ENCODE results near the gene GNB5. TPM values are rescaled to one million over a fixed set of nuclear protein-coding genes. Genes with fewer than 3 reads are reported as not detected.

GNB5 gene
- total RNA-seq, 1 experiment from 2014 or later: 58.7 TPM

DNA sequence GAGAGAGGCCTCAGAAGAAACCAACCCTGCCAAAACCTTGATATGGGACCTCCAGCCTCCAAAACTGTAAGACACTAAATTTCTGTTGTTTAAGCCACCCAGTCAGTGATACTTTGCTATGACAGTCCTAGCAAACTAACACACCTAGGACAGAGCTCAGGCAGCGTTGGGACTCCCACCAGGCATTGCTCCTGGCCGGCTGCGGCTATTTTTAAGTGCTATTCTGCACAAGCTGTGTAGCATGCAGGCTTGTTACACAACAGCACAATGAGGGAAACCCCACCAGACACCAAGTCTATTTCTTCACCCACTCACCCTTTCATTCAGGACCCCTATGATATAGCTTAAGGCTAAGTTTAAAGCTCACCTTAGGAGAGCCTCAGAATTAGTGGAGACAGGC lies 47.0 kb upstream of the GNB5 start:
- CTCF ChIA-PET: no interaction called here
- BruUV-seq (replicated peaks): no TSS peak

DNA sequence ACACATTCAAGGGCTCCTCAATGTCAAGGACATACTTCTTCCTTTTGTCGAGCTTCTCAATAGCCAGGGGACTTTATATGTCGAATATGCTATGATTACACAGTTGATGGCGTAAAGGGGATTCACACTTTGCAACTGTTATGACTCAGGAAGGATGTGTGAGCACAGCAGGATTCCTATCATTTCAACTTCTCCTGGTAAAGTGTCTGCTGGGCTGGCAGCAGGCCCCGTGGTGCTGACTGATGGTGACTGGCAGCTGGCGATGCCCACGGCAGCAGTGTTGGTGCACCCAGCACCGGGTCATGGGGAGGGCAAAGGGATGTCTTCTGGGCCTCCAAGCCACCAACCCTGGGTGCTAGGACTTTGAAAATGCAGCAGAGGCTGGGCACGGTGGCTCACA lies 44.8 kb upstream of the GNB5 start:
- no peak overlapping the region for H3K27ac ChIP-seq (ENCODE audit: low read length)
- no peak for TF ChIP-seq SIN3A (IDR thresholded peaks at IDR 0.05; ENCODE audit: borderline replicate concordance, insufficient read depth, low read depth, low read length)
- TF ChIP-seq POLR2AphosphoS5 (IDR thresholded peaks at IDR 0.05; ENCODE audit: low read depth, low read length): no peak
- no peak for TF ChIP-seq TCF7L2 (IDR thresholded peaks at IDR 0.05; ENCODE audit: low read depth, low read length)
- TF ChIP-seq, protein P1, sequence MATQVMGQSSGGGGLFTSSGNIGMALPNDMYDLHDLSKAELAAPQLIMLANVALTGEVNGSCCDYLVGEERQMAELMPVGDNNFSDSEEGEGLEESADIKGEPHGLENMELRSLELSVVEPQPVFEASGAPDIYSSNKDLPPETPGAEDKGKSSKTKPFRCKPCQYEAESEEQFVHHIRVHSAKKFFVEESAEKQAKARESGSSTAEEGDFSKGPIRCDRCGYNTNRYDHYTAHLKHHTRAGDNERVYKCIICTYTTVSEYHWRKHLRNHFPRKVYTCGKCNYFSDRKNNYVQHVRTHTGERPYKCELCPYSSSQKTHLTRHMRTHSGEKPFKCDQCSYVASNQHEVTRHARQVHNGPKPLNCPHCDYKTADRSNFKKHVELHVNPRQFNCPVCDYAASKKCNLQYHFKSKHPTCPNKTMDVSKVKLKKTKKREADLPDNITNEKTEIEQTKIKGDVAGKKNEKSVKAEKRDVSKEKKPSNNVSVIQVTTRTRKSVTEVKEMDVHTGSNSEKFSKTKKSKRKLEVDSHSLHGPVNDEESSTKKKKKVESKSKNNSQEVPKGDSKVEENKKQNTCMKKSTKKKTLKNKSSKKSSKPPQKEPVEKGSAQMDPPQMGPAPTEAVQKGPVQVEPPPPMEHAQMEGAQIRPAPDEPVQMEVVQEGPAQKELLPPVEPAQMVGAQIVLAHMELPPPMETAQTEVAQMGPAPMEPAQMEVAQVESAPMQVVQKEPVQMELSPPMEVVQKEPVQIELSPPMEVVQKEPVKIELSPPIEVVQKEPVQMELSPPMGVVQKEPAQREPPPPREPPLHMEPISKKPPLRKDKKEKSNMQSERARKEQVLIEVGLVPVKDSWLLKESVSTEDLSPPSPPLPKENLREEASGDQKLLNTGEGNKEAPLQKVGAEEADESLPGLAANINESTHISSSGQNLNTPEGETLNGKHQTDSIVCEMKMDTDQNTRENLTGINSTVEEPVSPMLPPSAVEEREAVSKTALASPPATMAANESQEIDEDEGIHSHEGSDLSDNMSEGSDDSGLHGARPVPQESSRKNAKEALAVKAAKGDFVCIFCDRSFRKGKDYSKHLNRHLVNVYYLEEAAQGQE (IDR thresholded peaks at IDR 0.05; ENCODE audit: insufficient read depth in 1 of 2, low read depth in 2 of 2, low read length in 1 of 2): no peak
- TF ChIP-seq, protein P2, sequence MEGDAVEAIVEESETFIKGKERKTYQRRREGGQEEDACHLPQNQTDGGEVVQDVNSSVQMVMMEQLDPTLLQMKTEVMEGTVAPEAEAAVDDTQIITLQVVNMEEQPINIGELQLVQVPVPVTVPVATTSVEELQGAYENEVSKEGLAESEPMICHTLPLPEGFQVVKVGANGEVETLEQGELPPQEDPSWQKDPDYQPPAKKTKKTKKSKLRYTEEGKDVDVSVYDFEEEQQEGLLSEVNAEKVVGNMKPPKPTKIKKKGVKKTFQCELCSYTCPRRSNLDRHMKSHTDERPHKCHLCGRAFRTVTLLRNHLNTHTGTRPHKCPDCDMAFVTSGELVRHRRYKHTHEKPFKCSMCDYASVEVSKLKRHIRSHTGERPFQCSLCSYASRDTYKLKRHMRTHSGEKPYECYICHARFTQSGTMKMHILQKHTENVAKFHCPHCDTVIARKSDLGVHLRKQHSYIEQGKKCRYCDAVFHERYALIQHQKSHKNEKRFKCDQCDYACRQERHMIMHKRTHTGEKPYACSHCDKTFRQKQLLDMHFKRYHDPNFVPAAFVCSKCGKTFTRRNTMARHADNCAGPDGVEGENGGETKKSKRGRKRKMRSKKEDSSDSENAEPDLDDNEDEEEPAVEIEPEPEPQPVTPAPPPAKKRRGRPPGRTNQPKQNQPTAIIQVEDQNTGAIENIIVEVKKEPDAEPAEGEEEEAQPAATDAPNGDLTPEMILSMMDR (IDR thresholded peaks at IDR 0.05): no peak
- H3K4me3 ChIP-seq (ENCODE audit: low read depth in 2 of 2, low read length in 2 of 2): no peak overlapping the region
- DNase-seq (ENCODE audit: low read depth, low spot score) (no peak), ATAC-seq (0 out of 2 replicates have a peak, but pooled peaks have one; percentile 29)
- H3K9me3 ChIP-seq (ENCODE audit: control insufficient read depth, insufficient read depth, low read depth, low read length): no peaks in the 10 kb centered on the region
- ChIA-PET CTCF (no interaction called here), POLR2A (no interaction called here)
- no peaks in the 10 kb centered on the region for H3K4me1 ChIP-seq (ENCODE audit: control insufficient read depth, insufficient read depth, low read length)
- no peaks in the 10 kb centered on the region for H3K27me3 ChIP-seq (ENCODE audit: control insufficient read depth, insufficient read depth, low read length)
- intact Hi-C loops (cut with micrococcal nuclease; ENCODE audit: unreplicated experiment) (no loop called here), in situ Hi-C loops (cut with HindIII; ENCODE audit: low pct_unique_long_range_greater_than_20kb, low sequenced_read_pairs) (no loop called here)
- no peaks in the 10 kb centered on the region for H3K36me3 ChIP-seq (ENCODE audit: control insufficient read depth, insufficient read depth, low read length)
- BruUV-seq (replicated peaks): no TSS peak

More for the DNA sequence above, 47.0 kb upstream of the GNB5 start:
- in situ Hi-C loops (cut with HindIII; ENCODE audit: low pct_unique_long_range_greater_than_20kb, low sequenced_read_pairs) (no loop called here), intact Hi-C loops (cut with micrococcal nuclease; ENCODE audit: unreplicated experiment) (no loop called here)
- H3K4me3 ChIP-seq (ENCODE audit: low read depth in 2 of 2, low read length in 2 of 2): no peak overlapping the region
- H3K9me3 ChIP-seq (ENCODE audit: control insufficient read depth, insufficient read depth, low read depth, low read length): no peaks in the 10 kb centered on the region
- H3K36me3 ChIP-seq (ENCODE audit: control insufficient read depth, insufficient read depth, low read length): no peaks in the 10 kb centered on the region
- POLR2A ChIA-PET: no interaction called here
- no peak for TF ChIP-seq POLR2AphosphoS5 (IDR thresholded peaks at IDR 0.05; ENCODE audit: low read depth, low read length)
- TF ChIP-seq SIN3A (IDR thresholded peaks at IDR 0.05; ENCODE audit: borderline replicate concordance, insufficient read depth, low read depth, low read length): no peak
- TF ChIP-seq, protein P2 (IDR thresholded peaks at IDR 0.05): no peak
- TF ChIP-seq, protein P1 (IDR thresholded peaks at IDR 0.05; ENCODE audit: insufficient read depth in 1 of 2, low read depth in 2 of 2, low read length in 1 of 2): no peak
- TF ChIP-seq TCF7L2 (IDR thresholded peaks at IDR 0.05; ENCODE audit: low read depth, low read length): no peak
- H3K27me3 ChIP-seq (ENCODE audit: control insufficient read depth, insufficient read depth, low read length): no peaks in the 10 kb centered on the region
- DNase-seq (ENCODE audit: low read depth, low spot score) (no peak), ATAC-seq (no peak)
- no peaks in the 10 kb centered on the region for H3K4me1 ChIP-seq (ENCODE audit: control insufficient read depth, insufficient read depth, low read length)
- H3K27ac ChIP-seq (ENCODE audit: low read length): no peak overlapping the region

All from Panc1 (cell line).